ENCODE measurements around the gene SLC35B4.
A peak's percentile ranks its signal among the peaks of the same experiment; 100 is the strongest.

SLC35B4 gene

GRCh38 chr7:134316539-134317344 is at the start of gene SLC35B4:
TSS of gene SLC35B4 (minus strand) at chr7:134316930. CDS start at chr7:134316751, 179 bp downstream.
- DNase-seq = peak; percentile 51

GRCh38 chr7:134366481-134366880 is 49.8 kb upstream of the SLC35B4 start:
- DNase-seq = no peak

- no peak for DNase-seq
Observed at GRCh38 chr7:134365341-134366054, 48.8 kb upstream of the SLC35B4 start.

GRCh38 chr7:134364619-134365037 is 47.9 kb upstream of the SLC35B4 start:
- no peak for DNase-seq

GRCh38 chr7:134362587-134363483 is 46.1 kb upstream of the SLC35B4 start:
- no peak for DNase-seq

GRCh38 chr7:134359787-134360432 is 43.2 kb upstream of the SLC35B4 start:
- no peak for DNase-seq

GRCh38 chr7:134357486-134357885 is 40.8 kb upstream of the SLC35B4 start:
- DNase-seq = no peak

GRCh38 chr7:134356421-134356936 is 39.7 kb upstream of the SLC35B4 start:
- DNase-seq = no peak

GRCh38 chr7:134355927-134356326 is 39.2 kb upstream of the SLC35B4 start:
- no peak for DNase-seq

- DNase-seq = no peak
Observed at GRCh38 chr7:134355004-134355525, 38.3 kb upstream of the SLC35B4 start.

GRCh38 chr7:134353411-134353810 is 36.7 kb upstream of the SLC35B4 start:
- DNase-seq = no peak

GRCh38 chr7:134351424-134351823 is 34.7 kb upstream of the SLC35B4 start:
- DNase-seq = no peak

- DNase-seq = no peak
Observed at GRCh38 chr7:134350709-134351108, 34.0 kb upstream of the SLC35B4 start.

GRCh38 chr7:134347567-134347966 is 30.8 kb upstream of the SLC35B4 start:
- DNase-seq = no peak

- no peak for DNase-seq
Observed at GRCh38 chr7:134343796-134344195, 27.1 kb upstream of the SLC35B4 start.

- no peak for DNase-seq
Observed at GRCh38 chr7:134343136-134343535, 26.4 kb upstream of the SLC35B4 start.

GRCh38 chr7:134339475-134339874 is 22.7 kb upstream of the SLC35B4 start:
- no peak for DNase-seq

GRCh38 chr7:134337980-134338379 is 21.2 kb upstream of the SLC35B4 start:
- no peak for DNase-seq

GRCh38 chr7:134334408-134334807 is 17.7 kb upstream of the SLC35B4 start:
- DNase-seq = no peak

GRCh38 chr7:134333943-134334342 is 17.2 kb upstream of the SLC35B4 start:
- DNase-seq = no peak

GRCh38 chr7:134332892-134333291 is 16.2 kb upstream of the SLC35B4 start:
- no peak for DNase-seq

GRCh38 chr7:134331393-134331792 is 14.7 kb upstream of the SLC35B4 start:
- no peak for DNase-seq
